ENCODE data around the gene THSD4.

DNA sequence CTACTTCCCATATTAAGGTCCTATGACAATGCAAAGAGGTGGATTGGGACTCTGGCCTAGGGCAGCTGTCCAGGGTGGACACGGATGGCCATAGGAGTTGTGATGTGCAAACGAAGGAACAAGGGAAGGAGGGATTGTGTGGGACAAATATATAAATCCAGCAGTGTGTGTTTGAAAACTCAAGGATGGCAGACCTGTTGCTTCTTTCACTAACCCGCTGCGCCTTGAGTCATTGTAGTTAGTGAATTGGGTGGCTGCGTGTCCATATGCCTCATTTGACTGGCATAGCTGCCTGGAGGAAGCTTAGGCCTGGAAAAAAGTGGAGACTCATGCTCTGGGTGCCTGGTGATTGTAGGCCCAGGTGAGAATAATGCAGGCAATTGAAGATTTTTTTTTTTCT, 334.7 kb downstream of the THSD4 start:
- TF ChIP-seq, protein P1, sequence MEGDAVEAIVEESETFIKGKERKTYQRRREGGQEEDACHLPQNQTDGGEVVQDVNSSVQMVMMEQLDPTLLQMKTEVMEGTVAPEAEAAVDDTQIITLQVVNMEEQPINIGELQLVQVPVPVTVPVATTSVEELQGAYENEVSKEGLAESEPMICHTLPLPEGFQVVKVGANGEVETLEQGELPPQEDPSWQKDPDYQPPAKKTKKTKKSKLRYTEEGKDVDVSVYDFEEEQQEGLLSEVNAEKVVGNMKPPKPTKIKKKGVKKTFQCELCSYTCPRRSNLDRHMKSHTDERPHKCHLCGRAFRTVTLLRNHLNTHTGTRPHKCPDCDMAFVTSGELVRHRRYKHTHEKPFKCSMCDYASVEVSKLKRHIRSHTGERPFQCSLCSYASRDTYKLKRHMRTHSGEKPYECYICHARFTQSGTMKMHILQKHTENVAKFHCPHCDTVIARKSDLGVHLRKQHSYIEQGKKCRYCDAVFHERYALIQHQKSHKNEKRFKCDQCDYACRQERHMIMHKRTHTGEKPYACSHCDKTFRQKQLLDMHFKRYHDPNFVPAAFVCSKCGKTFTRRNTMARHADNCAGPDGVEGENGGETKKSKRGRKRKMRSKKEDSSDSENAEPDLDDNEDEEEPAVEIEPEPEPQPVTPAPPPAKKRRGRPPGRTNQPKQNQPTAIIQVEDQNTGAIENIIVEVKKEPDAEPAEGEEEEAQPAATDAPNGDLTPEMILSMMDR (optimal IDR thresholded peaks at IDR 0.05 in 1 of 3, IDR thresholded peaks at IDR 0.05 in 1 of 3, conservative IDR thresholded peaks at IDR 0.05 in 1 of 3; ENCODE audit: extremely low read depth in 1 of 3, insufficient read depth in 2 of 3, low read length in 3 of 3) = no peak
- TF ChIP-seq EZH2 (IDR thresholded peaks at IDR 0.05; ENCODE audit: low read length) = no peak
